Liver (tissue), 9 donors: ENCODE data around the gene KLHDC7A. TPM values are rescaled to one million over a fixed set of nuclear protein-coding genes. Genes with fewer than 3 reads are reported as not detected.

Experiments
- DNase-seq: peaks from one replicate; pipeline ENCODE4 v3.0.0-alpha.2; 2017; ENCODE audit warnings: low spot score
- H3K27ac ChIP-seq, 2 donors: one replicate each; pipeline ENCODE4 v1.7.0; 2013; ENCODE audit warnings: inconsistent platforms in 2 of 2, low read length in 2 of 2, control low read depth in 1 of 2, low read depth in 1 of 2, mild to moderate bottlenecking in 1 of 2
- H3K27me3 ChIP-seq, 4 donors: one replicate each; pipeline versions ENCODE4 v1.6.1 to v1.7.0; 2013; ENCODE audit warnings: low read length in 3 of 4, inconsistent platforms in 1 of 4, mild to moderate bottlenecking in 1 of 4, moderate library complexity in 1 of 4; ENCODE audit not compliant: control insufficient read depth in 4 of 4, insufficient read depth in 4 of 4
- H3K36me3 ChIP-seq, 4 donors: one replicate each; pipeline versions ENCODE4 v1.6.1 to v1.7.0; 2013; ENCODE audit warnings: low read length in 3 of 4, mild to moderate bottlenecking in 3 of 4, low read depth in 1 of 4, moderate library complexity in 1 of 4; ENCODE audit not compliant: control insufficient read depth in 4 of 4, insufficient read depth in 3 of 4
- H3K4me1 ChIP-seq, 4 donors: one replicate each; pipeline versions ENCODE4 v1.6.1 to v1.7.0; 2013; ENCODE audit warnings: low read length in 3 of 4, mild to moderate bottlenecking in 3 of 4, moderate library complexity in 1 of 4; ENCODE audit not compliant: control insufficient read depth in 4 of 4, insufficient read depth in 4 of 4
- H3K4me3 ChIP-seq, 3 donors: one replicate each; pipeline versions ENCODE4 v1.6.1 to v1.7.0; 2013; ENCODE audit warnings: low read length in 3 of 3, control low read depth in 1 of 3, low read depth in 1 of 3, mild to moderate bottlenecking in 1 of 3
- H3K9ac ChIP-seq, 2 donors: one replicate each; pipeline ENCODE4 v1.7.0; 2013; ENCODE audit warnings: low read length in 2 of 2, mild to moderate bottlenecking in 2 of 2, moderate library complexity in 2 of 2, control low read depth in 1 of 2, low read depth in 1 of 2
- H3K9me3 ChIP-seq, 4 donors: one replicate each; pipeline versions ENCODE4 v1.6.1 to v1.7.0; 2013; ENCODE audit warnings: low read length in 3 of 4; ENCODE audit not compliant: control insufficient read depth in 4 of 4
- EGR1 ChIP-seq, 2 donors: IDR thresholded peaks; 2 replicates each; pipeline ENCODE4 v1.6.1; 2016 to 2018; ENCODE audit warnings: antibody characterized with exemption in 2 of 2, low read depth in 2 of 2
- FOXA2 ChIP-seq: IDR thresholded peaks from 2 replicates; pipeline ENCODE4 v1.6.1; 2016; ENCODE audit warnings: antibody characterized with exemption
- HNF4A ChIP-seq, 2 donors: conservative IDR thresholded peaks; 2 replicates each; pipeline ENCODE4 v1.6.1; 2016; ENCODE audit warnings: antibody characterized with exemption in 2 of 2, mild to moderate bottlenecking in 2 of 2
- JUND ChIP-seq, 2 donors: IDR thresholded peaks; 2 replicates each; pipeline ENCODE4 v1.6.1; 2016; ENCODE audit warnings: antibody characterized with exemption in 2 of 2
- NR2F2 ChIP-seq: IDR thresholded peaks from 2 replicates; pipeline ENCODE4 v1.6.1; 2016; ENCODE audit warnings: antibody characterized with exemption
- RAD21 ChIP-seq, 2 donors: IDR thresholded peaks; 2 replicates each; pipeline ENCODE4 v1.6.1; 2016; ENCODE audit warnings: antibody characterized with exemption in 2 of 2, mild to moderate bottlenecking in 2 of 2
- RXRA ChIP-seq, 2 donors: IDR thresholded peaks; 2 replicates each; pipeline ENCODE4 v1.6.1; 2017 to 2018; ENCODE audit warnings: antibody characterized with exemption in 2 of 2, mild to moderate bottlenecking in 1 of 2
- WGBS: extraction: QIAGEN DNeasy Blood & Tissue Kit; methylation state at CpG from one replicate; pipeline ENCODE4 v1.1.7; 2013; 5-methylcytosine and 5-hydroxymethylcytosine counted together
- polyA plus RNA-seq, 2 donors: library from polyadenylated mRNA; stranded (reverse) in 1 of 2; unstranded in 1 of 2; fragments of 200-250 nt in 1 of 2; fragments of >200 nt in 1 of 2; fragmentation: Nextera tagmentation in 1 of 2; extraction: Ambion mirVana in 1 of 2; gene quantifications; one replicate each; pipeline versions ENCODE4 v1.2.1 to v1.2.3, GENCODE V29; 2013 to 2015
- total RNA-seq, 2 donors: library from RNA; depleted of rRNA; stranded (reverse); fragments of >200 nt; gene quantifications; one replicate each; pipeline ENCODE4 v1.2.3, GENCODE V29; 2014
- TF ChIP-seq, protein P1 (sequence below): IDR thresholded peaks from 2 replicates; pipeline ENCODE4 v1.6.1; 2016; ENCODE audit warnings: antibody characterized with exemption, mild to moderate bottlenecking
- TF ChIP-seq, protein P2 (sequence below): fragments of 150-350 bp; IDR thresholded peaks from 2 replicates; pipeline ENCODE4 v1.5.1; 2017; ENCODE audit warnings: improper control_type of control experiment, low read depth, low read length; ENCODE audit not compliant: missing input control
- TF ChIP-seq, protein P3 (sequence below): IDR thresholded peaks from 2 replicates; pipeline ENCODE4 v1.6.1; 2016; ENCODE audit warnings: antibody characterized with exemption
- TF ChIP-seq, protein P4 (sequence below): IDR thresholded peaks from 2 replicates; pipeline ENCODE4 v1.6.1; 2016; ENCODE audit warnings: antibody characterized with exemption
- donor health status: healthy.
- donor health status: healthy.
- donor health status: healthy.
- donor health status: healthy.
- donor health status: healthy.

The KLHDC7A gene
- total and polyA plus RNA-seq, 4 donors, result 1.3 to 6.6 (median 2.3) TPM

DNA sequence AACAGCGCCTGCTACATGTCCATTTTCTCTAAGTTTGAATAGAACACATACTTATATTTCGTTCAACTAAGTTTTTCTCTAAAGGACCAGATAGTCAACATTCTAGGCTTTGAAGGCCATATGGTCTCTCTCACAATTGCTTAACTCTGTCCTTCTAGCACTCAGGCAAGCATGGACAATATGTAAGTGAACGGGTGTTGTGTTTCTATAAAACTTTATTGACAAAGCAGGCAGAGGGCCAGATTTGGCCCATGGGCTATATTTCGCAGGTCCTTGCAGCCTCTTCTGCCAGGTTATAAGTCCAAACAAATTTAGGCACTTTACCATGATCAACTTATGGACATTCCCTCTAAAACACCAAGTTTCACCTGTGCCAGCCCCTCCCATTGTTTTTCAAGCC lies 21.1 kb downstream of the KLHDC7A start:
- no peaks in the 10 kb centered on the region for H3K4me1 ChIP-seq
- WGBS, result 93% methylated on average over 4 of the region's 4 CpGs
- no peaks in the 10 kb centered on the region for H3K27me3 ChIP-seq
- H3K4me3 ChIP-seq, result no peak overlapping the region
- H3K36me3 ChIP-seq, result no peaks in the 10 kb centered on the region
- H3K9ac ChIP-seq, result no peak overlapping the region
- no peaks in the 10 kb centered on the region for H3K9me3 ChIP-seq
- no peak overlapping the region for H3K27ac ChIP-seq
- no peak for DNase-seq
- TF ChIP-seq NR2F2 (no peak), JUND (IDR thresholded peaks at IDR 0.05) (no peak), FOXA2 (no peak), HNF4A (conservative IDR thresholded peaks at IDR 0.05) (no peak), RAD21 (IDR thresholded peaks at IDR 0.05) (no peak), EGR1 (IDR thresholded peaks at IDR 0.05; ENCODE audit: low read depth in 2 of 2) (no peak), RXRA (IDR thresholded peaks at IDR 0.05) (no peak)
- TF ChIP-seq, protein P1, sequence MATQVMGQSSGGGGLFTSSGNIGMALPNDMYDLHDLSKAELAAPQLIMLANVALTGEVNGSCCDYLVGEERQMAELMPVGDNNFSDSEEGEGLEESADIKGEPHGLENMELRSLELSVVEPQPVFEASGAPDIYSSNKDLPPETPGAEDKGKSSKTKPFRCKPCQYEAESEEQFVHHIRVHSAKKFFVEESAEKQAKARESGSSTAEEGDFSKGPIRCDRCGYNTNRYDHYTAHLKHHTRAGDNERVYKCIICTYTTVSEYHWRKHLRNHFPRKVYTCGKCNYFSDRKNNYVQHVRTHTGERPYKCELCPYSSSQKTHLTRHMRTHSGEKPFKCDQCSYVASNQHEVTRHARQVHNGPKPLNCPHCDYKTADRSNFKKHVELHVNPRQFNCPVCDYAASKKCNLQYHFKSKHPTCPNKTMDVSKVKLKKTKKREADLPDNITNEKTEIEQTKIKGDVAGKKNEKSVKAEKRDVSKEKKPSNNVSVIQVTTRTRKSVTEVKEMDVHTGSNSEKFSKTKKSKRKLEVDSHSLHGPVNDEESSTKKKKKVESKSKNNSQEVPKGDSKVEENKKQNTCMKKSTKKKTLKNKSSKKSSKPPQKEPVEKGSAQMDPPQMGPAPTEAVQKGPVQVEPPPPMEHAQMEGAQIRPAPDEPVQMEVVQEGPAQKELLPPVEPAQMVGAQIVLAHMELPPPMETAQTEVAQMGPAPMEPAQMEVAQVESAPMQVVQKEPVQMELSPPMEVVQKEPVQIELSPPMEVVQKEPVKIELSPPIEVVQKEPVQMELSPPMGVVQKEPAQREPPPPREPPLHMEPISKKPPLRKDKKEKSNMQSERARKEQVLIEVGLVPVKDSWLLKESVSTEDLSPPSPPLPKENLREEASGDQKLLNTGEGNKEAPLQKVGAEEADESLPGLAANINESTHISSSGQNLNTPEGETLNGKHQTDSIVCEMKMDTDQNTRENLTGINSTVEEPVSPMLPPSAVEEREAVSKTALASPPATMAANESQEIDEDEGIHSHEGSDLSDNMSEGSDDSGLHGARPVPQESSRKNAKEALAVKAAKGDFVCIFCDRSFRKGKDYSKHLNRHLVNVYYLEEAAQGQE, result no peak
- TF ChIP-seq, protein P2, sequence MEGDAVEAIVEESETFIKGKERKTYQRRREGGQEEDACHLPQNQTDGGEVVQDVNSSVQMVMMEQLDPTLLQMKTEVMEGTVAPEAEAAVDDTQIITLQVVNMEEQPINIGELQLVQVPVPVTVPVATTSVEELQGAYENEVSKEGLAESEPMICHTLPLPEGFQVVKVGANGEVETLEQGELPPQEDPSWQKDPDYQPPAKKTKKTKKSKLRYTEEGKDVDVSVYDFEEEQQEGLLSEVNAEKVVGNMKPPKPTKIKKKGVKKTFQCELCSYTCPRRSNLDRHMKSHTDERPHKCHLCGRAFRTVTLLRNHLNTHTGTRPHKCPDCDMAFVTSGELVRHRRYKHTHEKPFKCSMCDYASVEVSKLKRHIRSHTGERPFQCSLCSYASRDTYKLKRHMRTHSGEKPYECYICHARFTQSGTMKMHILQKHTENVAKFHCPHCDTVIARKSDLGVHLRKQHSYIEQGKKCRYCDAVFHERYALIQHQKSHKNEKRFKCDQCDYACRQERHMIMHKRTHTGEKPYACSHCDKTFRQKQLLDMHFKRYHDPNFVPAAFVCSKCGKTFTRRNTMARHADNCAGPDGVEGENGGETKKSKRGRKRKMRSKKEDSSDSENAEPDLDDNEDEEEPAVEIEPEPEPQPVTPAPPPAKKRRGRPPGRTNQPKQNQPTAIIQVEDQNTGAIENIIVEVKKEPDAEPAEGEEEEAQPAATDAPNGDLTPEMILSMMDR, result no peak
- TF ChIP-seq, protein P3, sequence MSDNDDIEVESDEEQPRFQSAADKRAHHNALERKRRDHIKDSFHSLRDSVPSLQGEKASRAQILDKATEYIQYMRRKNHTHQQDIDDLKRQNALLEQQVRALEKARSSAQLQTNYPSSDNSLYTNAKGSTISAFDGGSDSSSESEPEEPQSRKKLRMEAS, result no peak
- TF ChIP-seq, protein P4, sequence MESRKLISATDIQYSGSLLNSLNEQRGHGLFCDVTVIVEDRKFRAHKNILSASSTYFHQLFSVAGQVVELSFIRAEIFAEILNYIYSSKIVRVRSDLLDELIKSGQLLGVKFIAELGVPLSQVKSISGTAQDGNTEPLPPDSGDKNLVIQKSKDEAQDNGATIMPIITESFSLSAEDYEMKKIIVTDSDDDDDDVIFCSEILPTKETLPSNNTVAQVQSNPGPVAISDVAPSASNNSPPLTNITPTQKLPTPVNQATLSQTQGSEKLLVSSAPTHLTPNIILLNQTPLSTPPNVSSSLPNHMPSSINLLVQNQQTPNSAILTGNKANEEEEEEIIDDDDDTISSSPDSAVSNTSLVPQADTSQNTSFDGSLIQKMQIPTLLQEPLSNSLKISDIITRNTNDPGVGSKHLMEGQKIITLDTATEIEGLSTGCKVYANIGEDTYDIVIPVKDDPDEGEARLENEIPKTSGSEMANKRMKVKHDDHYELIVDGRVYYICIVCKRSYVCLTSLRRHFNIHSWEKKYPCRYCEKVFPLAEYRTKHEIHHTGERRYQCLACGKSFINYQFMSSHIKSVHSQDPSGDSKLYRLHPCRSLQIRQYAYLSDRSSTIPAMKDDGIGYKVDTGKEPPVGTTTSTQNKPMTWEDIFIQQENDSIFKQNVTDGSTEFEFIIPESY, result no peak

DNA sequence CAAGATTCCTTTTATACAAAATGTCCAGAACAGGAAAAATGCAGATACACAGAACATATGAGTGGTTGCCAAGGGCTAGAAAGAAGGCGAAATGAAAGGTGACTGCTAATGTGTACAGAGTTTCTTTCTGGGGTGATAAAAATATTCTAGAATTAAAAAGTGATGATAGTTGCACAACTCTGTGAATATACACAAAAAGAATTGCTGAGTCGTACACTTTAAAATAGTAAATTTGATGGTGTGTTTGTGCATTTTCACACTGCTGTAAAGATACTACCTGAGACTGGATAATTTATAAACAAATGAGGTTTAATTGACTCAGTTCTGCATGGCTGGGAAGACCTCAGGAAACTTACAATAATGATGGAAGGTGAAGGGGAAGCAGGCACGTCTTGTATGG lies 23.9 kb downstream of the KLHDC7A start:
- 82% methylated on average over 3 of the region's 3 CpGs for WGBS
- no peak overlapping the region for H3K27ac ChIP-seq
- no peak overlapping the region for H3K9ac ChIP-seq
- TF ChIP-seq, protein P1, result no peak
- H3K4me1 ChIP-seq, result no peaks in the 10 kb centered on the region
- peaks cover 0 to 4% (median 0%) of the 10 kb centered on the region in 4 donors for H3K9me3 ChIP-seq
- H3K27me3 ChIP-seq, result no peaks in the 10 kb centered on the region
- no peak overlapping the region for H3K4me3 ChIP-seq
- no peaks in the 10 kb centered on the region for H3K36me3 ChIP-seq
- no peak for DNase-seq
